B cell (primary cell): Measurements from ENCODE around the gene FRMD3. TPM values are rescaled to one million over a fixed set of nuclear protein-coding genes. Genes with fewer than 3 reads are reported as not detected.

Experiments used
- ATAC-seq: fragments of 200-7000 bp; cut with Tn5 transposase; one replicate; pipeline ENCODE4 v1.10.0; 2021; ENCODE audit warnings: low read depth, mild to moderate bottlenecking, moderate number of reproducible peaks, moderate library complexity
- CTCF ChIA-PET: fragments of 350-600 bp; sonication (Branson Sonifier 250); formaldehyde crosslinking; loops from one replicate; lab custom pipeline; 2021; ENCODE audit warnings: antibody characterized with exemption, inconsistent platforms; lab: Charles Lee
- POLR2A ChIA-PET: fragments of 350-600 bp; sonication (Branson Sonifier 250); formaldehyde crosslinking; loops from one replicate; lab custom pipeline; 2021; ENCODE audit warnings: antibody characterized with exemption; lab: Charles Lee
- DNase-seq: peaks from one replicate; pipeline ENCODE4 v3.0.0; 2013
- H2AFZ ChIP-seq: 2 replicates; pipeline ENCODE4 v1.6.1; 2012; ENCODE audit warnings: mild to moderate bottlenecking, low read depth, low read length; ENCODE audit not compliant: insufficient read depth, poor library complexity, severe bottlenecking
- H3K27ac ChIP-seq, 2 donors: 1 replicate in 1 of 2; 2 replicates in 1 of 2; pipeline ENCODE4 v1.5.1; 2012 to 2013; ENCODE audit warnings: low read length in 2 of 2, mild to moderate bottlenecking in 2 of 2, moderate library complexity in 1 of 2
- H3K27me3 ChIP-seq, 4 experiments: fragments of 200-600 bp in 1 of 4; sonication (generic) in 1 of 4; replicated peaks in 1 of 4; 1 replicate in 2 of 4; 2 replicates in 2 of 4; pipeline versions ENCODE4 v1.6.1 to v1.7.0; 2013 to 2016; ENCODE audit warnings: low read length in 3 of 4, mild to moderate bottlenecking in 2 of 4, mixed read lengths in 1 of 4, moderate library complexity in 1 of 4; ENCODE audit not compliant: insufficient read depth in 4 of 4, control insufficient read depth in 3 of 4; ENCODE audit errors: control extremely low read depth in 1 of 4
- H3K36me3 ChIP-seq, 2 experiments: replicated peaks in 1 of 2; 1 replicate in 1 of 2; 2 replicates in 1 of 2; pipeline versions ENCODE4 v1.6.1 to v1.7.1; 2013; ENCODE audit warnings: low read length in 1 of 2; ENCODE audit not compliant: insufficient read depth in 2 of 2, control insufficient read depth in 1 of 2; ENCODE audit errors: control extremely low read depth in 1 of 2, extremely low read depth in 1 of 2
- H3K4me1 ChIP-seq, 2 donors: fragments of 200-600 bp in 1 of 2; sonication (generic) in 1 of 2; 1 replicate in 1 of 2; 2 replicates in 1 of 2; pipeline versions ENCODE4 v1.5.1 to v1.6.1; 2013 to 2017; ENCODE audit warnings: low read length in 2 of 2; ENCODE audit not compliant: control insufficient read depth in 2 of 2, insufficient read depth in 2 of 2
- H3K4me2 ChIP-seq: replicated peaks from 2 replicates; pipeline ENCODE3; 2012; ENCODE audit warnings: mild to moderate bottlenecking, low read depth, low read length; ENCODE audit not compliant: poor library complexity, severe bottlenecking
- H3K4me3 ChIP-seq, 5 experiments: fragments of 200-600 bp in 1 of 5; sonication (generic) in 1 of 5; 1 replicate in 3 of 5; 2 replicates in 2 of 5; pipeline versions ENCODE4 v1.5.1 to v1.7.0; 2011 to 2016; ENCODE audit warnings: low read length in 4 of 5, mild to moderate bottlenecking in 4 of 5, low read depth in 2 of 5, control low read depth in 1 of 5, moderate library complexity in 1 of 5; ENCODE audit not compliant: insufficient read depth in 1 of 5; ENCODE audit errors: control extremely low read depth in 1 of 5, extremely low read depth in 1 of 5
- H3K79me2 ChIP-seq: fragments of 200-600 bp; sonication (generic); one replicate; pipeline ENCODE4 v1.6.0; 2016; ENCODE audit warnings: low read length; ENCODE audit not compliant: control insufficient read depth, insufficient read depth
- H3K9ac ChIP-seq: fragments of 200-600 bp; sonication (generic); 2 replicates; pipeline ENCODE4 v1.6.1; 2017; ENCODE audit warnings: mild to moderate bottlenecking, low read length, moderate library complexity
- H3K9me3 ChIP-seq, 3 donors: one replicate each; pipeline versions ENCODE4 v1.6.1 to v1.7.1; 2013; ENCODE audit warnings: low read length in 2 of 3; ENCODE audit not compliant: control insufficient read depth in 2 of 3, insufficient read depth in 1 of 3; ENCODE audit errors: control extremely low read depth in 1 of 3
- H4K20me1 ChIP-seq: 2 replicates; pipeline ENCODE4 v1.6.0; 2012; ENCODE audit warnings: mild to moderate bottlenecking, low read length; ENCODE audit not compliant: insufficient read depth, control insufficient read depth, poor library complexity, severe bottlenecking
- H3K27ac Mint-ChIP-seq: one replicate; pipeline ENCODE4 v1.8.0; 2021; ENCODE audit warnings: mixed read lengths
- H3K27me3 Mint-ChIP-seq: one replicate; pipeline ENCODE4 v1.8.0; 2021; ENCODE audit warnings: mixed read lengths
- H3K4me1 Mint-ChIP-seq: one replicate; pipeline ENCODE4 v1.8.0; 2021; ENCODE audit warnings: mixed read lengths
- H3K4me3 Mint-ChIP-seq: one replicate; pipeline ENCODE4 v1.8.0; 2021; ENCODE audit warnings: mixed read lengths
- H3K9me3 Mint-ChIP-seq: one replicate; pipeline ENCODE4 v1.8.0; 2022; ENCODE audit warnings: mixed read lengths; ENCODE audit not compliant: insufficient read depth
- EZH2 ChIP-seq: IDR thresholded peaks from 2 replicates; pipeline ENCODE4 v1.6.1; 2012; ENCODE audit warnings: borderline replicate concordance, low read depth, mild to moderate bottlenecking, moderate library complexity, low read length; ENCODE audit not compliant: insufficient read depth, poor library complexity, severe bottlenecking
- whole genome bisulfite sequencing: methylation state at CpG from one replicate; pipeline ENCODE4 v1.1.5; 2013; ENCODE audit warnings: missing lambda C conversion rate; ENCODE audit not compliant: insufficient coverage; 5-methylcytosine and 5-hydroxymethylcytosine counted together
- intact Hi-C: fragments of 100-400 bp; cut with micrococcal nuclease; formaldehyde crosslinking; loops from one replicate; pipeline ENCODE4 v1.10.0; 2022
- polyA plus RNA-seq: library from polyadenylated mRNA; depleted of rRNA; stranded (reverse); fragments of >200 nt; gene quantifications from 2 replicates; pipeline ENCODE4 v1.2.3, GENCODE V29; 2012
- total RNA-seq, 2 donors: library from RNA; stranded (reverse); fragments of 120-200 nt in 1 of 2; gene quantifications; 1 replicate in 1 of 2; 2 replicates in 1 of 2; pipeline versions ENCODE4 v1.2.3 to v1.2.4, GENCODE V29; 2013 to 2022
- TF ChIP-seq, protein P1 (sequence below): fragments of 200-600 bp; IDR thresholded peaks from one replicate; pipeline ENCODE4 v1.8.0; 2022; ENCODE audit warnings: antibody characterized with exemption, mild to moderate bottlenecking

The FRMD3 gene
- total and polyA plus RNA-seq, 2 donors (not counting 1 experiment from before 2014, with no cell fraction given) = 0.37 to 0.49 TPM

GRCh38 chr9:83219924-83220438 is 318.2 kb downstream of the FRMD3 start:
- Histone ChIP-seq H3K4me3 (no peak overlapping the region), H3K9me3 (peaks cover 0 to 10% (median 0%) of the 10 kb centered on the region in 3 donors)

More at GRCh38 chr9:83219924-83220438, 318.2 kb downstream of the FRMD3 start:
- Mint-ChIP-seq H3K9me3 (peaks cover 2% of the 10 kb centered on the region), H3K27ac (no peak overlapping the region), H3K4me1 (peaks cover 6% of the 10 kb centered on the region), H3K27me3 (peaks cover 42% of the 10 kb centered on the region), H3K4me3 (no peak overlapping the region)
- H3K27me3 ChIP-seq = peaks cover 0 to 22% (median 5%) of the 10 kb centered on the region in 4 experiments
- ChIA-PET CTCF (no interaction called here), POLR2A (no interaction called here)
- H3K79me2 ChIP-seq = no peaks in the 10 kb centered on the region
- no peaks in the 10 kb centered on the region for H3K36me3 ChIP-seq
- peak overlapping the region; percentile 35 for H3K4me2 ChIP-seq
- ATAC-seq (no peak), DNase-seq (no peak)
- H3K9ac ChIP-seq = no peak overlapping the region
- intact Hi-C loops = no loop called here
- H3K4me1 ChIP-seq = peaks cover 10% of the 10 kb centered on the region in 2 donors
- TF ChIP-seq EZH2 = no peak
- TF ChIP-seq, protein P1, sequence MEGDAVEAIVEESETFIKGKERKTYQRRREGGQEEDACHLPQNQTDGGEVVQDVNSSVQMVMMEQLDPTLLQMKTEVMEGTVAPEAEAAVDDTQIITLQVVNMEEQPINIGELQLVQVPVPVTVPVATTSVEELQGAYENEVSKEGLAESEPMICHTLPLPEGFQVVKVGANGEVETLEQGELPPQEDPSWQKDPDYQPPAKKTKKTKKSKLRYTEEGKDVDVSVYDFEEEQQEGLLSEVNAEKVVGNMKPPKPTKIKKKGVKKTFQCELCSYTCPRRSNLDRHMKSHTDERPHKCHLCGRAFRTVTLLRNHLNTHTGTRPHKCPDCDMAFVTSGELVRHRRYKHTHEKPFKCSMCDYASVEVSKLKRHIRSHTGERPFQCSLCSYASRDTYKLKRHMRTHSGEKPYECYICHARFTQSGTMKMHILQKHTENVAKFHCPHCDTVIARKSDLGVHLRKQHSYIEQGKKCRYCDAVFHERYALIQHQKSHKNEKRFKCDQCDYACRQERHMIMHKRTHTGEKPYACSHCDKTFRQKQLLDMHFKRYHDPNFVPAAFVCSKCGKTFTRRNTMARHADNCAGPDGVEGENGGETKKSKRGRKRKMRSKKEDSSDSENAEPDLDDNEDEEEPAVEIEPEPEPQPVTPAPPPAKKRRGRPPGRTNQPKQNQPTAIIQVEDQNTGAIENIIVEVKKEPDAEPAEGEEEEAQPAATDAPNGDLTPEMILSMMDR = no peak
- H3K27ac ChIP-seq = no peak overlapping the region
- no peaks in the 10 kb centered on the region for H4K20me1 ChIP-seq
- H2AFZ ChIP-seq = no peak overlapping the region
- WGBS = 48% methylated on average over 9 of the region's 12 CpGs
